Endothelial cell of umbilical vein (primary cell): Measurements from ENCODE around the gene ANKIB1. TPM values are rescaled to one million over a fixed set of nuclear protein-coding genes. Genes with fewer than 3 reads are reported as not detected.

Experiments
- BruUV-seq: library from RNA; stranded (reverse); fragments of 400-500 nt; replicated peaks from 2 replicates; lab custom pipeline; 2021; lab: Mats Ljungman, UMichigan
- CTCF ChIA-PET: fragments of 300-600, 350-600 bp; sonication (Branson Sonifier 250); formaldehyde crosslinking; loops from one replicate; lab custom pipeline; 2021; ENCODE audit warnings: antibody characterized with exemption, inconsistent platforms; lab: Charles Lee
- POLR2A ChIA-PET: fragments of 300-600, 350-600 bp; sonication (Branson Sonifier 250); formaldehyde crosslinking; loops from one replicate; lab custom pipeline; 2021; ENCODE audit warnings: antibody characterized with exemption, inconsistent platforms; lab: Charles Lee
- DNase-seq: peaks from one replicate; pipeline ENCODE4 v3.0.0-alpha.2; 2011; ENCODE audit warnings: low read depth, low spot score
- FAIRE-seq: peaks from 2 replicates; lab custom pipeline; 2011; peaks lifted over from hg19 to GRCh38; lab: Jason Lieb, UNC
- H2AFZ ChIP-seq: 2 replicates; pipeline ENCODE4 v1.6.0; 2012; ENCODE audit warnings: low read depth, low read length, control low read depth, inconsistent platforms
- H3K27ac ChIP-seq: 2 replicates; pipeline ENCODE4 v1.5.1; 2011; ENCODE audit warnings: low read depth, mild to moderate bottlenecking, control low read depth, low read length, moderate library complexity; ENCODE audit not compliant: insufficient read depth
- H3K27me3 ChIP-seq, 2 experiments: 2 replicates each; pipeline versions ENCODE4 v1.6.0 to v1.6.1; 2011; ENCODE audit warnings: low read length in 2 of 2, mixed read lengths in 1 of 2; ENCODE audit not compliant: control insufficient read depth in 2 of 2, insufficient read depth in 2 of 2
- H3K36me3 ChIP-seq, 2 experiments: 2 replicates in 1 of 2; 3 replicates in 1 of 2; pipeline ENCODE4 v1.5.1; 2011; ENCODE audit warnings: low read length in 2 of 2, mild to moderate bottlenecking in 1 of 2, moderate library complexity in 1 of 2; ENCODE audit not compliant: control insufficient read depth in 2 of 2, insufficient read depth in 2 of 2; ENCODE audit errors: extremely low read depth in 1 of 2
- H3K4me1 ChIP-seq: 3 replicates; pipeline ENCODE4 v1.5.1; 2011; ENCODE audit warnings: mild to moderate bottlenecking, low read length; ENCODE audit not compliant: control insufficient read depth, insufficient read depth; ENCODE audit errors: extremely low read depth
- H3K4me2 ChIP-seq: 2 replicates; pipeline ENCODE4 v1.6.1; 2011; ENCODE audit warnings: low read length, control low read depth, mixed read lengths; ENCODE audit not compliant: insufficient read depth
- H3K4me3 ChIP-seq, 3 experiments: fragments of 200-600 bp in 1 of 3; sonication (generic), shearing (Covaris generic) in 1 of 3; replicated peaks in 1 of 3; 2 replicates each; pipeline ENCODE4 v1.5.1; 2011 to 2016; ENCODE audit warnings: control low read depth in 3 of 3, low read length in 3 of 3, mild to moderate bottlenecking in 2 of 3, inconsistent platforms in 1 of 3, low read depth in 1 of 3, moderate library complexity in 1 of 3; ENCODE audit not compliant: insufficient read depth in 1 of 3
- H3K79me2 ChIP-seq: 2 replicates; pipeline ENCODE4 v1.6.0; 2012; ENCODE audit warnings: low read length, inconsistent platforms; ENCODE audit not compliant: control insufficient read depth, insufficient read depth
- H3K9ac ChIP-seq: replicated peaks from 2 replicates; pipeline ENCODE3; 2011; ENCODE audit warnings: low read length, control low read depth; ENCODE audit not compliant: insufficient read depth; ENCODE audit errors: extremely low read depth
- H3K9me1 ChIP-seq: replicated peaks from 3 replicates; pipeline ENCODE4 v1.6.0; 2011; ENCODE audit warnings: mild to moderate bottlenecking, low read length; ENCODE audit not compliant: control insufficient read depth, insufficient read depth; ENCODE audit errors: extremely low read depth
- H3K9me3 ChIP-seq: replicated peaks from 2 replicates; pipeline ENCODE4 v1.5.1; 2012; ENCODE audit warnings: low read length, inconsistent platforms; ENCODE audit not compliant: control insufficient read depth, insufficient read depth
- H4K20me1 ChIP-seq: replicated peaks from 2 replicates; pipeline ENCODE3; 2011; ENCODE audit warnings: mild to moderate bottlenecking, low read length; ENCODE audit not compliant: control insufficient read depth, insufficient read depth; ENCODE audit errors: extremely low read depth
- CTCF ChIP-seq, 2 donors: IDR thresholded peaks; 1 replicate in 1 of 2; 2 replicates in 1 of 2; pipeline ENCODE4 v1.5.1; 2011; ENCODE audit warnings: low read length in 2 of 2, mild to moderate bottlenecking in 2 of 2, moderate library complexity in 2 of 2, control low read depth in 1 of 2, inconsistent platforms in 1 of 2, low read depth in 1 of 2; ENCODE audit not compliant: insufficient read depth in 1 of 2; ENCODE audit errors: extremely low read depth in 1 of 2
- EZH2 ChIP-seq: IDR thresholded peaks from 2 replicates; pipeline ENCODE4 v1.6.1; 2012; ENCODE audit warnings: borderline replicate concordance, low read depth, mild to moderate bottlenecking, moderate library complexity, low read length, inconsistent platforms; ENCODE audit not compliant: severe bottlenecking
- FOS ChIP-seq: IDR thresholded peaks from 2 replicates; pipeline ENCODE4 v1.6.1; 2011; ENCODE audit warnings: mild to moderate bottlenecking, low read length, moderate library complexity, borderline replicate concordance; ENCODE audit not compliant: insufficient read depth
- GATA2 ChIP-seq: IDR thresholded peaks from 2 replicates; pipeline ENCODE4 v1.7.0; 2011; ENCODE audit warnings: low read depth, mild to moderate bottlenecking, moderate library complexity, mixed read lengths, low read length; ENCODE audit not compliant: insufficient read length, insufficient read depth
- JUN ChIP-seq: IDR thresholded peaks from 2 replicates; pipeline ENCODE4 v1.6.1; 2011; ENCODE audit warnings: borderline replicate concordance, low read depth; ENCODE audit not compliant: insufficient read length, insufficient read depth
- MYC ChIP-seq: IDR thresholded peaks from one replicate; pipeline ENCODE4 v1.6.1; 2011; ENCODE audit warnings: mild to moderate bottlenecking, low read depth, low read length
- POLR2A ChIP-seq: IDR thresholded peaks from 2 replicates; pipeline ENCODE4 v1.6.1; 2012; ENCODE audit warnings: low read depth, mild to moderate bottlenecking, control low read depth, low read length
- POLR2AphosphoS5 ChIP-seq: IDR thresholded peaks from 2 replicates; pipeline ENCODE4 v1.6.1; 2012; ENCODE audit warnings: low read depth, mild to moderate bottlenecking, control low read depth, low read length, moderate library complexity; ENCODE audit not compliant: insufficient read depth
- dilution Hi-C: fragments of 300-500 bp; cut with MboI; formaldehyde crosslinking; loops from one replicate; pipeline ENCODE4 v1.15.0; 2019; ENCODE audit warnings: low sequenced_read_pairs; ENCODE audit not compliant: extremely low pct_ligation_motif_present
- intact Hi-C: fragments of 100-400 bp; cut with micrococcal nuclease; formaldehyde crosslinking; loops from one replicate; pipeline ENCODE4 v1.10.0; 2022
- polyA plus RNA-seq, 4 experiments: library from polyadenylated mRNA; depleted of rRNA in 3 of 4; stranded (reverse) in 3 of 4; unstranded in 1 of 4; fragments of >200 nt; gene quantifications; 2 replicates each; pipeline versions ENCODE4 v1.2.1 to v1.2.3, GENCODE V29; 2011 to 2012; ENCODE audit warnings: missing spikeins in 1 of 4
- total RNA-seq: library from RNA; stranded (reverse); gene quantifications from 2 replicates; pipeline ENCODE4 v1.2.3, GENCODE V29; 2021
- TF ChIP-seq, protein P1 (sequence below): IDR thresholded peaks from 2 replicates; pipeline ENCODE4 v1.6.1; 2011; ENCODE audit not compliant: insufficient read depth, insufficient read length

The ANKIB1 gene
- total and polyA plus RNA-seq, 2 donors (not counting 3 experiments of a cell fraction or from before 2014, with no cell fraction given) = 16.9 to 56.5 TPM

- no peak for FAIRE-seq
- no TSS peak for BruUV-seq
- TF ChIP-seq GATA2 (no peak), POLR2AphosphoS5 (no peak), FOS (no peak), MYC (no peak), JUN (no peak), POLR2A (no peak), EZH2 (no peak), CTCF (IDR thresholded peaks at IDR 0.05; ENCODE audit: extremely low read depth in 1 of 2, insufficient read depth in 1 of 2, low read depth in 1 of 2, low read length in 2 of 2) (no peak)
- TF ChIP-seq, protein P1, sequence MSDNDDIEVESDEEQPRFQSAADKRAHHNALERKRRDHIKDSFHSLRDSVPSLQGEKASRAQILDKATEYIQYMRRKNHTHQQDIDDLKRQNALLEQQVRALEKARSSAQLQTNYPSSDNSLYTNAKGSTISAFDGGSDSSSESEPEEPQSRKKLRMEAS = no peak
These were observed 45.0 kb upstream of the ANKIB1 start for GRCh38 chr7:92200791-92201190.

More at GRCh38 chr7:92200791-92201190, 45.0 kb upstream of the ANKIB1 start:
- no peak overlapping the region for H2AFZ ChIP-seq
- H4K20me1 ChIP-seq = no peaks in the 10 kb centered on the region
- H3K4me1 ChIP-seq = no peaks in the 10 kb centered on the region
- POLR2A ChIA-PET = no interaction called here
- H3K9me3 ChIP-seq = no peaks in the 10 kb centered on the region
- no peak overlapping the region for H3K4me2 ChIP-seq
- no peaks in the 10 kb centered on the region for H3K9me1 ChIP-seq
- H3K4me3 ChIP-seq = no peak overlapping the region
- peaks cover 2 to 4% of the 10 kb centered on the region in 2 experiments for H3K36me3 ChIP-seq
- dilution Hi-C loops (no loop called here), intact Hi-C loops (no loop called here)
- no peaks in the 10 kb centered on the region for H3K79me2 ChIP-seq
- H3K27me3 ChIP-seq = no peaks in the 10 kb centered on the region
- CTCF ChIA-PET = interaction anchor here (1.4 to 2.7 kb wide), 2 partner anchors 21 to 223 kb away, joined by 4 to 8 read pairs; partner anchors contain the start of gene LRRD1
- H3K9ac ChIP-seq = no peak overlapping the region
- DNase-seq = no peak
- H3K27ac ChIP-seq = no peak overlapping the region
